Esophagus muscularis mucosa (tissue), 4 donors: ENCODE measurements around the gene RRBP1. TPM values are rescaled to one million over a fixed set of nuclear protein-coding genes. Genes with fewer than 3 reads are reported as not detected.

ENCODE experiments used
- DNase-seq: peaks from one replicate; pipeline ENCODE4 v3.0.0-alpha.2; 2017; ENCODE audit errors: extremely low spot score
- H3K27ac ChIP-seq, 4 donors: fragments of 200-600 bp; sonication (generic); replicated peaks in 1 of 4; 1 replicate in 3 of 4; 2 replicates in 1 of 4; pipeline ENCODE4 v1.5.1; 2016 to 2019; ENCODE audit warnings: mild to moderate bottlenecking in 1 of 4
- H3K27me3 ChIP-seq, 4 donors: fragments of 200-600 bp; sonication (generic); one replicate each; pipeline versions ENCODE4 v1.5.1 to v1.6.0; 2016 to 2019
- H3K36me3 ChIP-seq, 4 donors: fragments of 200-600 bp; sonication (generic); one replicate each; pipeline ENCODE4 v1.5.1; 2016 to 2019
- H3K4me1 ChIP-seq, 4 donors: fragments of 200-600 bp; sonication (generic); one replicate each; pipeline ENCODE4 v1.5.1; 2016 to 2019
- H3K4me3 ChIP-seq, 4 donors: fragments of 200-600 bp; sonication (generic); 1 replicate in 2 of 4; 2 replicates in 2 of 4; pipeline ENCODE4 v1.5.1; 2016 to 2019; ENCODE audit warnings: mild to moderate bottlenecking in 4 of 4, moderate library complexity in 1 of 4
- H3K9me3 ChIP-seq, 4 donors: fragments of 200-600 bp; sonication (generic); 1 replicate in 3 of 4; 2 replicates in 1 of 4; pipeline ENCODE4 v1.5.1; 2016 to 2019
- CTCF ChIP-seq, 3 experiments: fragments of 200-600 bp in 2 of 3; fragments of 450-650 bp in 1 of 3; sonication (generic) in 2 of 3; IDR thresholded peaks; one replicate each; pipeline ENCODE4 v1.5.1; 2017 to 2019; ENCODE audit warnings: antibody characterized with exemption in 3 of 3, mild to moderate bottlenecking in 2 of 3, moderate library complexity in 1 of 3
- EP300 ChIP-seq: sonication (generic); formaldehyde crosslinking; IDR thresholded peaks from one replicate; pipeline ENCODE4 v1.6.1; 2017; ENCODE audit warnings: antibody characterized with exemption
- POLR2A ChIP-seq: fragments of 450-650 bp; IDR thresholded peaks from one replicate; pipeline ENCODE4 v1.6.1; 2017; ENCODE audit warnings: antibody characterized with exemption, moderate library complexity, mild to moderate bottlenecking, low read depth
- POLR2AphosphoS5 ChIP-seq, 2 donors: sonication (generic); formaldehyde crosslinking; IDR thresholded peaks; one replicate each; pipeline ENCODE4 v1.6.1; 2017; ENCODE audit warnings: antibody characterized with exemption in 2 of 2
- WGBS: methylation state at CpG from one replicate; pipeline ENCODE4 v1.1.5; 2018; 5-methylcytosine and 5-hydroxymethylcytosine counted together
- intact Hi-C: fragments of 100-400 bp; cut with DNase I; formaldehyde crosslinking; loops from one replicate; pipeline ENCODE4 v1.15.1; 2023
- total RNA-seq, 4 donors: library from RNA; depleted of rRNA; stranded (reverse); fragments of >200 nt; gene quantifications; one replicate each; pipeline versions ENCODE4 v1.1.0 to v1.2.1, GENCODE V29; 2016

The RRBP1 gene
- total RNA-seq, 4 donors from 2014 or later = 61.5 to 86.6 (median 65.4) TPM

- TF ChIP-seq CTCF (IDR thresholded peaks at IDR 0.05) (no peak), POLR2AphosphoS5 (IDR thresholded peaks at IDR 0.05) (no peak), EP300 (no peak), POLR2A (no peak)
- no peaks in the 10 kb centered on the region for H3K27me3 ChIP-seq
- intact Hi-C loops = loop anchor here (10.0 kb wide), 1 partner anchor 121 kb away; no protein-coding TSS in a partner anchor
- H3K36me3 ChIP-seq = peaks cover 0 to 1% (median 0%) of the 10 kb centered on the region in 4 donors
- no peak overlapping the region for H3K4me3 ChIP-seq
- 95% methylated on average over 9 of the region's 13 CpGs for WGBS
- peaks cover 8 to 36% (median 30%) of the 10 kb centered on the region in 4 donors for H3K4me1 ChIP-seq
- H3K27ac ChIP-seq = no peak overlapping the region
- no peak for DNase-seq
- no peaks in the 10 kb centered on the region for H3K9me3 ChIP-seq
Measured at GRCh38 chr20:17684077-17684888, 2.2 kb upstream of the RRBP1 start.

- Histone ChIP-seq H3K9me3 (no peaks in the 10 kb centered on the region), H3K27ac (no peak overlapping the region), H3K4me1 (peaks cover 8 to 31% (median 26%) of the 10 kb centered on the region in 4 donors), H3K27me3 (no peaks in the 10 kb centered on the region), H3K4me3 (no peak overlapping the region), H3K36me3 (peaks cover 0 to 8% (median 0%) of the 10 kb centered on the region in 4 donors)
- WGBS = 77% methylated on average over 10 of the region's 10 CpGs
- DNase-seq = no peak
- TF ChIP-seq EP300 (no peak), POLR2A (no peak), CTCF (IDR thresholded peaks at IDR 0.05) (no peak), POLR2AphosphoS5 (IDR thresholded peaks at IDR 0.05) (no peak)
- intact Hi-C loops = loop anchor here (10.0 kb wide), 1 partner anchor 121 kb away; no protein-coding TSS in a partner anchor
Measured at GRCh38 chr20:17683218-17684076, 1.4 kb upstream of the RRBP1 start.

- no peaks in the 10 kb centered on the region for H3K27me3 ChIP-seq
- peaks cover 0 to 10% (median 0%) of the 10 kb centered on the region in 4 donors for H3K36me3 ChIP-seq
- peaks cover 8 to 31% (median 26%) of the 10 kb centered on the region in 4 donors for H3K4me1 ChIP-seq
- WGBS = 47% methylated on average over 10 of the region's 10 CpGs
- intact Hi-C loops = loop anchor here (10.0 kb wide), 1 partner anchor 122 kb away; no protein-coding TSS in a partner anchor
- H3K4me3 ChIP-seq = peak overlapping the region; percentile 79 to 94 (median 86)
- no peak for TF ChIP-seq CTCF (IDR thresholded peaks at IDR 0.05)
- TF ChIP-seq EP300 = no peak
- no peak for TF ChIP-seq POLR2AphosphoS5 (IDR thresholded peaks at IDR 0.05)
- TF ChIP-seq POLR2A = no peak
- no peaks in the 10 kb centered on the region for H3K9me3 ChIP-seq
- peak overlapping the region; percentile 75 to 96 (median 92) for H3K27ac ChIP-seq
- no peak for DNase-seq
Measured at GRCh38 chr20:17682889-17683198, 802 bp upstream of the RRBP1 start.

GRCh38 chr20:17681726-17682102, 328 bp downstream of the RRBP1 start:
- H3K4me3 ChIP-seq = peak overlapping the region; percentile 79 to 94 (median 86)
- H3K27me3 ChIP-seq = no peaks in the 10 kb centered on the region
- no peak for DNase-seq
- TF ChIP-seq POLR2A (no peak), CTCF (IDR thresholded peaks at IDR 0.05) (no peak), POLR2AphosphoS5 (IDR thresholded peaks at IDR 0.05) (no peak), EP300 (no peak)
- WGBS = no CpG with 5 or more reads among the region's 65 CpGs
- peaks cover 8 to 35% (median 27%) of the 10 kb centered on the region in 4 donors for H3K4me1 ChIP-seq
- H3K9me3 ChIP-seq = no peaks in the 10 kb centered on the region
- H3K27ac ChIP-seq = peak overlapping the region; percentile 87 to 96 (median 96)
- peaks cover 0 to 20% (median 1%) of the 10 kb centered on the region in 4 donors for H3K36me3 ChIP-seq
- intact Hi-C loops = loop anchor here (2.0 to 10.0 kb wide), 3 partner anchors 123 to 315 kb away; no protein-coding TSS in a partner anchor
